Heart left ventricle (tissue), 16 donors: Measurements from ENCODE around the gene DHX40. TPM values are rescaled to one million over a fixed set of nuclear protein-coding genes. Genes with fewer than 3 reads are reported as not detected.
A peak's percentile ranks its signal among the peaks of the same experiment; 100 is the strongest.

Source experiments
- ATAC-seq, 4 donors: fragments of 200-7000 bp; cut with Tn5 transposase; one replicate each; pipeline ENCODE4 v1.9.1; 2020 to 2022; ENCODE audit warnings: moderate library complexity in 4 of 4, mild to moderate bottlenecking in 3 of 4, moderate number of reproducible peaks in 1 of 4
- DNase-seq, 5 donors: peaks; one replicate each; pipeline ENCODE4 v3.0.0-alpha.2; 2020
- H3K27ac ChIP-seq, 12 donors: fragments of 200-600 bp; sonication (generic) in 4 of 12; one replicate each; pipeline versions ENCODE4 v1.5.0 to v1.8.0; 2016 to 2022; ENCODE audit warnings: mild to moderate bottlenecking in 2 of 12
- H3K27me3 ChIP-seq, 9 donors: fragments of 200-600 bp; sonication (generic) in 2 of 9; one replicate each; pipeline versions ENCODE4 v1.5.1 to v1.8.0; 2016 to 2022; ENCODE audit warnings: mild to moderate bottlenecking in 3 of 9
- H3K36me3 ChIP-seq, 9 donors: fragments of 200-600 bp; sonication (generic) in 2 of 9; one replicate each; pipeline versions ENCODE4 v1.5.0 to v1.8.0; 2018 to 2022; ENCODE audit warnings: mild to moderate bottlenecking in 2 of 9
- H3K4me1 ChIP-seq, 12 donors: fragments of 200-600 bp; sonication (generic) in 4 of 12; one replicate each; pipeline versions ENCODE4 v1.5.0 to v1.8.0; 2016 to 2022; ENCODE audit warnings: mild to moderate bottlenecking in 3 of 12
- H3K4me3 ChIP-seq, 12 donors: fragments of 200-600 bp; sonication (generic) in 4 of 12; one replicate each; pipeline versions ENCODE4 v1.5.0 to v1.8.0; 2017 to 2022; ENCODE audit warnings: mild to moderate bottlenecking in 9 of 12, moderate library complexity in 4 of 12
- H3K9me3 ChIP-seq, 12 donors: fragments of 200-600 bp; sonication (generic) in 4 of 12; one replicate each; pipeline versions ENCODE4 v1.5.0 to v1.8.0; 2016 to 2022; ENCODE audit warnings: mild to moderate bottlenecking in 1 of 12
- CTCF ChIP-seq, 12 donors: fragments of 200-600 bp; sonication (generic) in 4 of 12; IDR thresholded peaks; one replicate each; pipeline versions ENCODE4 v1.5.0 to v1.8.0; 2018 to 2022; ENCODE audit warnings: antibody characterized with exemption in 12 of 12, mild to moderate bottlenecking in 5 of 12
- POLR2A ChIP-seq, 2 donors: fragments of 450-650 bp; IDR thresholded peaks; one replicate each; pipeline ENCODE4 v1.6.1; 2017; ENCODE audit warnings: antibody characterized with exemption in 2 of 2, mild to moderate bottlenecking in 2 of 2, moderate library complexity in 2 of 2
- WGBS, 4 donors: extraction: QIAGEN DNeasy Blood & Tissue Kit in 2 of 4; methylation state at CpG; one replicate each; pipeline versions ENCODE4 v1.1.5 to v1.1.7; 2013 to 2018; 5-methylcytosine and 5-hydroxymethylcytosine counted together
- intact Hi-C, 10 donors: fragments of 100-400 bp; cut with DNase I; formaldehyde crosslinking; loops; one replicate each; pipeline versions ENCODE4 v1.11.1 to v1.14.2; 2022
- polyA plus RNA-seq, 2 donors: library from polyadenylated mRNA; stranded (reverse); fragments of 200-250 nt; gene quantifications; one replicate each; pipeline ENCODE4 v1.2.3, GENCODE V29; 2013
- total RNA-seq, 9 donors: library from RNA; depleted of rRNA in 2 of 9; stranded (reverse); fragments of >200 nt in 2 of 9; fragmentation: NEBNext Ultra II Directional in 3 of 9; extraction: Animal tissue kit (Norgen Biotek cat#: 25700) in 3 of 9; gene quantifications; one replicate each; pipeline versions ENCODE4 v1.1.0 to v1.2.4, GENCODE V29; 2016 to 2023
- donor health status: ischemic (EF 13 %, LVEDD 7.1; RV severe dilation, severe dysfunction).
- donor health status: healthy with polysubstance abuse.
- donor health status: DM: no; HTN: yes; CAD: no.
- donor health status: DM: no; HTN: no; CAD: no.
- donor health status: ischemic (EF 25% LVEDD 6.9; RV normal size, moderate dysfunction).
- donor health status: ischemic (EF 25% LVEDD 5.7; RV mildly dilated, moderate dysfunction).
- donor health status: healthy.
- donor health status: DM: yes; HTN: yes; CAD: no.
- donor health status: ischemic (EF 35%, LVEDD 5.7; RV mildly dilated, moderate dysfunction).
- donor health status: nonischemic (EF 11% LVEDD 7.7; RV severe dilation, severe dysfunction).
- donor health status: DM: yes; HTN: yes; CAD: no.
- donor health status: PGD.
- donor health status: ischemic (EF 29% LVEDD 5.4; RV normal size, mild dysfunction).
- donor health status: nonischemic (EF 23%, LVEDD 6.1; RV moderate dilation, normal function).

Gene DHX40
- total and polyA plus RNA-seq, 11 donors, result 5.5 to 25.4 (median 21.2) TPM

GRCh38 chr17:59607817-59608403 is 42.5 kb downstream of the DHX40 start:
- TF ChIP-seq POLR2A (IDR thresholded peaks at IDR 0.05), result no peak
- peak in 3 of 12 donors; percentile 13 to 29 (median 16) for TF ChIP-seq CTCF (IDR thresholded peaks at IDR 0.05)
- no peak overlapping the region for H3K4me3 ChIP-seq
- H3K9me3 ChIP-seq, result no peaks in the 10 kb centered on the region
- no peaks in the 10 kb centered on the region for H3K4me1 ChIP-seq
- H3K27me3 ChIP-seq, result no peaks in the 10 kb centered on the region
- no peak for ATAC-seq
- DNase-seq, result no peak
- no peak overlapping the region for H3K27ac ChIP-seq
- 87 to 90% (median 88%) methylated on average over 5 of the region's 5 CpGs for WGBS, 4 donors
- intact Hi-C loops, result no loop called here
- peaks cover 0 to 86% (median 68%) of the 10 kb centered on the region in 9 donors for H3K36me3 ChIP-seq

- DNase-seq, result no peak
- Histone ChIP-seq H3K4me1 (no peaks in the 10 kb centered on the region), H3K9me3 (no peaks in the 10 kb centered on the region), H3K27me3 (no peaks in the 10 kb centered on the region), H3K36me3 (peaks cover 0 to 50% (median 39%) of the 10 kb centered on the region in 9 donors), H3K27ac (no peak overlapping the region), H3K4me3 (no peak overlapping the region)
- ATAC-seq, result no peak
- no peak for TF ChIP-seq CTCF (IDR thresholded peaks at IDR 0.05)
- TF ChIP-seq POLR2A (IDR thresholded peaks at IDR 0.05), result no peak
- intact Hi-C loops, result loop anchor here in 1 of 10 donors (10.0 kb wide), 1 partner anchor 47 kb away; the partner anchor contains the start of gene DHX40
These were observed 46.1 kb downstream of the DHX40 start for GRCh38 chr17:59611503-59611902.

- Histone ChIP-seq H3K4me1 (peaks cover under 1 to 20% (median 14%) of the 10 kb centered on the region in 12 donors), H3K9me3 (no peaks in the 10 kb centered on the region), H3K4me3 (no peak overlapping the region), H3K27ac (peak overlapping the region in 1 of 12 donors; percentile 8), H3K36me3 (peaks cover 0 to 4% (median 0%) of the 10 kb centered on the region in 9 donors), H3K27me3 (no peaks in the 10 kb centered on the region)
- WGBS, 4 donors, result 83 to 89% (median 86%) methylated on average over 7 of the region's 7 CpGs
- intact Hi-C loops, result loop anchor here in 2 of 10 donors (5.0 to 10.0 kb wide), 2 partner anchors 52 to 91 kb away; partner anchors contain the start of genes DHX40 (in 1 of the 2), PTRH2 (in 1 of the 2) and VMP1 (in 1 of the 2)
- TF ChIP-seq POLR2A (IDR thresholded peaks at IDR 0.05), result no peak
- no peak for TF ChIP-seq CTCF (IDR thresholded peaks at IDR 0.05)
- ATAC-seq (no peak), DNase-seq (no peak)
These were observed 51.0 kb downstream of the DHX40 start for GRCh38 chr17:59616253-59616920.

GRCh38 chr17:59617156-59617732 is 51.8 kb downstream of the DHX40 start:
- no peak for ATAC-seq
- TF ChIP-seq POLR2A (IDR thresholded peaks at IDR 0.05) (no peak), CTCF (IDR thresholded peaks at IDR 0.05) (no peak)
- H3K4me3 ChIP-seq, result peak overlapping the region in 1 of 12 donors; percentile 84
- intact Hi-C loops, result loop anchor here in 2 of 10 donors (5.0 to 10.0 kb wide), 2 partner anchors 52 to 90 kb away; partner anchors contain the start of genes DHX40 (in 1 of the 2), PTRH2 (in 1 of the 2) and VMP1 (in 1 of the 2)
- 93 to 97% (median 95%) methylated on average over 1 of the region's 1 CpG for WGBS, 4 donors
- H3K27ac ChIP-seq, result peak overlapping the region in 1 of 12 donors; percentile 99
- H3K9me3 ChIP-seq, result no peaks in the 10 kb centered on the region
- peaks cover 4 to 28% (median 23%) of the 10 kb centered on the region in 12 donors for H3K4me1 ChIP-seq
- no peaks in the 10 kb centered on the region for H3K36me3 ChIP-seq
- no peaks in the 10 kb centered on the region for H3K27me3 ChIP-seq
- no peak for DNase-seq
